ENCODE results near the gene INO80D.
"Not testable (repeated sequence)": the region's sequence is repeated elsewhere in the genome, so short reads cannot be mapped to it uniquely, and the experiment has no call there.

INO80D gene

DNA sequence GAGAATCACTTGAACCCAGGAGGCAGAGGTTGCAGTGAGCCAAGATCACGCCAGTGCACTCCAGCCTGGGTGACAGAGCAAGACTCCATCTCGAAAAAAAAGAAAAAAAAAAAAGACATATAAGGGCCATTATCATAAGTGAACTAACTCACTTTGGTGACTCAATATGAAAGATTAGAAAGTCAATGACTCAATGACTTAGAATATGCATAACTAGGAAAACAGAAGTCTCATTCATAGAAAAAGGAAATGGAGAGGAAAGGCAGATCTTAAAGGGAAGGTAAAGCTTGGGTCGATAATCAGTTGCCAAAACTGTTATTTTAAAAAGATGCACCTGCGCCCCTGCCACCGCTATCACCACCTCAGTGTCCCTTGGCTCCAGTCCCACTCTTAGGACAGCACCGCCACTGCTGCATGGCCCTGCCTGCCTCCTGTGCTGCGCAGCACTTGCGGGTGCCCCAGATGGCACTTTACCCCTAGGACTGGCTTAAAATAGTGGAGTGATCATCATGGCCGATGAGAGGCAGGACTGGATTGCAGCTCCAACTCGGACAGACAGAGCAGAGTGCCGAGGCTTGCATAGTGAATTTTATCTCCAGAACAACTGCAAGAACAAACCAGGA is 54.7 kb downstream of the INO80D start:
- no peak for DNase-seq (ENCODE audit: low read depth in 2 of 2)

- DNase-seq (ENCODE audit: low read depth in 2 of 2), result no peak
These were observed 57.9 kb downstream of the INO80D start for GRCh38 chr2:206028101-206028500.

DNA sequence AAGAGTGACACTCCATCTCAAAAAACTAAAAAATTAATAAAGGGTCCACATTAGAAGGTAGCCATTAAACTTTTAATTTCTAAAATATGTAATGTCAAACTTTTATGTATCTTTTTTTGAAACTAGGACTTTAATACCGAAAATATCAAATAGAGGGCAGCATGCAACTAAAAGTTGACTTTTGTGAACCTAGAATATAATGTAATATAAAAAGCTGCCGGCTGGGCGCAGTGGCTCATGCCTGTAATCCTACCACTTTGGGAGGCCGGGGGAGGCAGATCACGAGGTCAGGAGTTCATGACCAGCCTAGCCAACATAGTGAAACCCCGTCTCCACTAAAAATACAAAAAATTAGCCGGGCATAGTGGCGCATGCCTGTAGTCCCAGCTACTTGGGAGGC is 62.8 kb downstream of the INO80D start:
- no peak for DNase-seq (ENCODE audit: low read depth in 2 of 2)

DNA sequence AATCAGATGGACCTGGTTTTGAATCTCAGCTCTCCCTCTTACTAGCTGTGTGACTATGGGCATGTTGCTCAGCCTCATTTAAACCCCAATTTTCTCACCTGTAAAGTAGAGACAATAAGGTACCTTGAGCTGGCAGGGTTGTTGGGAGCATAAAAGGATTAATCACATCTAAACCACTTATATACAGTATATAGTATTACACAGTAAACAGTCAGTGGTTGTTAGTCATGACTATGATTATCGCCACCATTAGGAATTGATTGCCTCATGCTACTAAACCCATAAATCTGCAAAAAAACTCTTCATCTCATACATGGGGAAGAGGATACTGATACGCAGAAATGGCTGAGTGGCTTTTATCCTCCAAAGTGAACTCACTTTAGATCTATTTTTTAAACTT is 65.8 kb downstream of the INO80D start:
- no peak for DNase-seq (ENCODE audit: low read depth in 2 of 2)

- not testable (repeated sequence) for DNase-seq (ENCODE audit: low read depth in 2 of 2)
These were observed 70.2 kb downstream of the INO80D start for GRCh38 chr2:206015746-206016145.

DNA sequence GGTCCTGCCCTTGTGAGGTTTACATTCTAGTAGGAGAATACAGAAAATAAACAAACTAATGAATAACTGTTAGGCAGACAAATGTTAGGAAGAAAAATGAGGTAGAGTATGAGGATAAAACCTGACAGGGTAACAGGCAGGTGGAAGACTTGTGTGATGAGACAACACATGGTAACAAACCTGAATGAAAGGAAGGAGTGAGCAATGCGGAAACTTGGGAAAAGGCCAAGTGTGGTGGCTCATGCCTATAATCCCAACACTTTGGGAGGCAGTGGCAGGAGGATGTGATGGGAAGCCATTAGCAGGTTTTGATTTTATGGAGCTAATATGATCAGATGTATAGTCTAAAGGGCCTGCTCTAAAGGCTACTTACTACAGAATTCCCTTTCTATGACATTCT is 74.2 kb downstream of the INO80D start:
- DNase-seq (ENCODE audit: low read depth in 2 of 2), result no peak

DNA sequence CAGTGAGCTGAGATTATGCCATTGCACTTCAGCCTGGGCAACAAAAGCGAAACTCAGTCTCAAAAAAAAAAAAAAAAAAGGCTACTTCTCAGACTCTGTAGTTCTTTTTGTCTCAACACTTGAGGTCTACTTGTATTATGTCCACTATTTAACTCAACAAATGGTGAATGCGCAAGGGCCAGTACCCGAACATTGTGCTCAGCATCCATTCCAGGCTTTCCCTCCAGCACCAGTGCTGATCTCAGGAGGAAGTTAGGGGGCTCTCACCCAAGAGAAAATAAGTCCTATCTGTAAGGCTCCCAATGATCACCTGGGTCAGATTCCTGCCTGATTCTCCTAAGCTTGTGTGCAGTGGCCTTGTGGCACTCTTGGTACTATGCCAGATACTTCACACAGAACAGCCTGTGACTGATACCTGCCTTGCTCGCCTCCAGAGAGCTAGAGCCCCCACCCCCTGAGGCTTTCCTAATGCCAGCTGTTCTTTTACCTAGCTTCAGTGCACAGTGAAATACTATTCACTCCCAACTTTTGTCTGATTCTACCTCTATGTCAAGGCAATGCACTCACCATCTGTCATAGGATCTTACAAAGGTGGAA is 74.9 kb downstream of the INO80D start:
- DNase-seq (ENCODE audit: low read depth in 2 of 2), result no peak

GRCh38 chr2:206004004-206004693 is 81.8 kb downstream of the INO80D start:
- DNase-seq (ENCODE audit: low read depth in 2 of 2), result no peak

GRCh38 chr2:206002440-206002839 is 83.5 kb downstream of the INO80D start:
- no peak for DNase-seq (ENCODE audit: low read depth in 2 of 2)

GRCh38 chr2:206001912-206002311 is 84.1 kb downstream of the INO80D start:
- DNase-seq (ENCODE audit: low read depth in 2 of 2), result no peak

GRCh38 chr2:206000776-206001175 is 85.2 kb downstream of the INO80D start:
- no peak for DNase-seq (ENCODE audit: low read depth in 2 of 2)

- DNase-seq (ENCODE audit: low read depth in 2 of 2), result no peak
These were observed 87.4 kb downstream of the INO80D start for GRCh38 chr2:205998583-205998982.

DNA sequence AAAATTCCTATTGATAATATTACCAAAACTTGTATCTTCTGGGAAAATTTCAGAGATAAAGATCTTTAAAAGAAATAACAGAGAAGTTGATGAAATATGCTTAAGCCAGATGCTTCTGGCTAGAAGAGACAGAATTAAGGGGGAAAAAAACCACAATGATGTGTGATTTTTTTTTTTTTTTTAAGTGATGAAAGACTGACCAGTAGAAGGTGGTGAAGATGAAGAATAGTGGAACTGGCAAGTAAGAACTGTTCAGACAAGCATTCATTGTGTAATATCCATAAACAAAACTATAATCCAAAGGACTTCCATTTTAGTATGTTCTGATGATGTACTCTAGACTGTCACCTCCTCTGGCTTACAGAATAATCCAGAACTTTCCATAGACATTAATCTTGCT is 89.8 kb downstream of the INO80D start:
- DNase-seq (ENCODE audit: low read depth in 2 of 2), result no peak

DNA sequence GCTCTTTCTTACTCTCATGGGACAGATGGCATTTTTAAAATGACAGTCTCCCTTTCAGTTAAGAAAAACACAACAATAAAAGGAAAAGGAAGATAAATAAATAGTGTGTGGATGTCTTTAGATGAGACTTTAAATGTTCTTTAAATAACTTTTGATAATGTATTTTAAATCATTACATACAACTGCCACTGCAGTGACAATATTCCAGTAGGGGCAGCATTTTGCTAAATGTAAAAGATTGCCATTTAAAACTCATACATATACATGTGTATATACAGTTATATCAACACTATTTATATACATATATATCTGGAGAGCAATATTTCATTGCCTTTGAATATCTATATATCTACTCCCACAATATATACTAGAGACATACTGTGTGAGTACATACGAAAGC is 90.7 kb downstream of the INO80D start:
- no peak for DNase-seq (ENCODE audit: low read depth in 2 of 2)

DNA sequence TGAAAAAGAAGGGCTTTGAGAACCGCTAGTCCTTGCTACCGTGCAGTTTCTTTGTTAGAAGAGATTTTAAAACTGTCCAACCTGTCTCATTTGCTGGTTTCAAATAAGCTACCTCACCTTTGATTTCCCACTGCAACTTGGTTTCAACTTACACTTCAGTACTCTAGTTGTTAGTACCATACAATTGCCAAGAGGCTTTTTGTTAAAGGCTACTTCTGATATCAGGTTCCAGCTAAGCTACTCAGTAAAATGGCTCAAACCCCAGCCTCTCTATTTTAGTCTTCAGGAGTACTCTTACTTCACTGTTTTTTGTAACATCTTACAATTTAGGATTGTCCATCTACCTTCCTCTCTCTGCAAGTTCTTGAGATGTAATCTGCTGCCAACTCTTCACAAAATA is 91.6 kb downstream of the INO80D start:
- DNase-seq (ENCODE audit: low read depth in 2 of 2), result no peak

DNA sequence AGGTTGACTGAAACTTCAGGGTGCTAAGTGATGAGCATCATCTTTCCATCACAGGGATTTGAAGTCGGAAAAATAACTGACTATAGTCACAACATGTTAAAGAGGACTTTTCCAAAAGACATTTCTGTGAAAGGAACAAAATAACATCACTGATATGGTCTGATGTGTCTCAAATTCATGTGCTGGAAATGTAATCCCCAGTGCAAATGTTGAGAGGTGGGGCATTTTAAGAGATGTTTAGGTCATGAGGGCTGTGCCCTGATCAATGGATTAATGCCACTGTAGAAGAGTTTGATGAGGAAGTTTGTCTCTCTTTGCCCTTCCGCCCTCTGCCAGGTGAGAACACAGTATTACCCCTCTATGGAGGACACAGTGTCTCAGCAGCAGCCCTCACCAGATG is 95.9 kb downstream of the INO80D start:
- no peak for DNase-seq (ENCODE audit: low read depth in 2 of 2)

DNA sequence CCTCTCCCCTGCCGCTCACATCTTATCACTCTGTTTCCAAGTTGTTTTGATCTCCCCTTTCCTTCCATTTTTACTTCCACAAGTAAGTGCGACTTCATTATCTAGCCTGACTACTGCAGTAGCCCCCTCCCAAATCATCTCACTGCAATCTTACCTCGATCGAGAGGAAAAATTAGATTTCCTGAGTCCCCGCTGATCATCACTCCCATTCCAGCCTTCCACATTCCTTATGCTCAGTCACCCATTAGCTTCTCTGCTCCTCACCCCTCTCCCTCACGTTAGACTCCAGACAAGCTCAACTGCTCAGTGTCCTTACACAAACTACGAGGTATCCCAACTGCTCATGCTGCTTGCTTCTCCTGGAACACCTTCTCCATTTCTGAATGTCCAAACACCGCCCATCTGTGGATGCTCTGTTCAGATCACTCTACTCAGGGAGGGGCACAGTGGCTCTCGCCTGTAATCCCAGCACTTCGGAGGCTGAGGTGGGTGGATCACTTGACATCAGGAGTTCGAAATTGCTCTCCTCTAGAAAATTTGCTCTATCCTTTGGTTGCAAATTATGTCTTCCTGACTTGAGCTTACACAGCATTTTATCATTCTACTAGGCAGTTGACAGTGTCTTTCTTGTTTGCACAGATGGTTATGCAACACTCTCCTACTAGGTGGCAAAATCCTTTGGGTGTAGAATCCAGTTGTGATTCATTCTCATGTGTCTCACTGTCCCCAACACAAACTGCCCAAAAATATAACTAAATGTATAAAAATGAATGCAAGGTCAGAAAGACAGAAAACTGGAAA is 96.5 kb downstream of the INO80D start:
- no peak for DNase-seq (ENCODE audit: low read depth in 2 of 2)

DNA sequence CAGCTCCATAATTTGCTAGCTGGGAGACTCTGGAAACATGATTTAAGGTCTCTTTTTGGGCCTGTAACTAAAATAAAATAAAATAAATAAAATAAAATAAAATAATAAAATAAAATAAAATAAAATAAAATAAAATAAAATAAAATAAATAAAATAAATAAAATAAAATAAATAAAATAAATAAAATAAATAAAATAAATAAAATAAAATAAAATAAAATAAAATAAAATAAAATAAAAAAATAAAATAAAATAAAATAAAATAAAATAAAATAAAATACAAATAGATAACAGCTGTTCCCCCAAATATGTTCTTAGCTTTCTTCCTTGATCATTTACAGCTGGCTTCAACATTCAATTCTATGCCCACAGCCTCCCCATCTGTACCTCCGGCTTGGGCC is 97.3 kb downstream of the INO80D start:
- not testable (repeated sequence) for DNase-seq (ENCODE audit: low read depth in 2 of 2)

DNA sequence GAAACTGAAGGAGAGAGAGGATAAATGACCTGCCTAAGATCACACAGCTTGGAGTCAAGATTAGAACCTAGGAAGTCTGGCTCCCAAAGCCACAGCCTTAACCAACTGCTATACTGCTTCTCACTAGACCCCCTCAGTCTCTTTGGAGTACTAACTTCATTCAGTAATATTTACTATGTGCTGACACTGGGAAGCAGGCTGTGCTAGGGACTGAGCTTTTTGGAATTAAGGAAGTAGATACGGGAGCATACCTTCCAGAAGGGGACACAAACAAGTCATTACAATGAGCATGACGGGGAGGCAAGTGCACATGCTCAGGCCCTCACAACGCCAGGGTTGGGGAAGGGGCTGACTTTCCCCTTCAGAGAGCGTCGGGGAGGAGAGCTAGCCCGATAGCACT is 97.7 kb downstream of the INO80D start:
- DNase-seq (ENCODE audit: low read depth in 2 of 2), result no peak

- not testable (repeated sequence) for DNase-seq (ENCODE audit: low read depth in 2 of 2)
These were observed 99.6 kb downstream of the INO80D start for GRCh38 chr2:205986334-205986733.

DNA sequence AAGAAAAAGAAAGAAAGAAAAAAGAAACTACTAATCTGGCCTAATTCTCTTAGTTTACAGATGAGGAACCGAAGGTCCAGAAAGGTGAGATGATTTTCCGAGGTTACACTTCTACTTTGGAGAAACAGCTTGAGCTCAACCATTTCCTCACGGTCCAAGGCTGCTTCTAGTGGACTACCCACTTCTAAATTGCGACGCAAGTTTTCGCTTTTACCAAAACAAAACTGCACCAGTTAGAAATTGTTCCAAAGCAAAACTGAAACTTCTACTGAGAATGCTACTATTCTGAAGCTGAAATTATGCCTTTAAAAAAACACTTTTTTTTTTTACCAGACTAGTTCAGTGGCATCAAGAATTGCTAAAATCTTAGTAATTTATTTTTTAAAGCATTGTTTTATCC is 101.6 kb downstream of the INO80D start:
- DNase-seq (ENCODE audit: low read depth in 2 of 2), result no peak

- DNase-seq (ENCODE audit: low read depth in 2 of 2), result no peak
These were observed 103.1 kb downstream of the INO80D start for GRCh38 chr2:205982776-205983327.

Data from stimulated activated CD4-positive, alpha-beta T cell treated with anti-CD3 and anti-CD28 coated beads, Interleukin-1b, Interleukin-23, amount 100 ng/mL, for 4 hours (primary cell).